Tibial artery (tissue), 4 donors: ENCODE data around the gene BCKDK.

ENCODE experiments used
- DNase-seq, 2 donors: peaks; one replicate each; pipeline ENCODE4 v3.0.0-alpha.2; 2019
- H3K27ac ChIP-seq, 2 donors: fragments of 200-600 bp; sonication (generic) in 1 of 2; 1 replicate in 1 of 2; 2 replicates in 1 of 2; pipeline ENCODE4 v1.5.1; 2018 to 2019; ENCODE audit warnings: mild to moderate bottlenecking in 1 of 2
- H3K27me3 ChIP-seq, 2 donors: fragments of 200-600 bp; sonication (generic) in 1 of 2; one replicate each; pipeline versions ENCODE4 v1.5.1 to v1.6.0; 2016 to 2019
- H3K36me3 ChIP-seq, 3 donors: fragments of 200-600 bp; sonication (generic) in 2 of 3; one replicate each; pipeline ENCODE4 v1.5.1; 2016 to 2019; ENCODE audit warnings: mild to moderate bottlenecking in 2 of 3
- H3K4me1 ChIP-seq, 4 donors: fragments of 200-600 bp; sonication (generic) in 2 of 4; 1 replicate in 3 of 4; 2 replicates in 1 of 4; pipeline ENCODE4 v1.5.1; 2016 to 2019
- H3K4me3 ChIP-seq, 2 donors: fragments of 200-600 bp; sonication (generic) in 1 of 2; 1 replicate in 1 of 2; 2 replicates in 1 of 2; pipeline ENCODE4 v1.5.1; 2018 to 2019; ENCODE audit warnings: mild to moderate bottlenecking in 2 of 2
- H3K9me3 ChIP-seq, 3 donors: fragments of 200-600 bp; sonication (generic) in 1 of 3; one replicate each; pipeline ENCODE4 v1.5.1; 2016 to 2019
- intact Hi-C: fragments of 100-400 bp; cut with DNase I; formaldehyde crosslinking; loops from one replicate; pipeline ENCODE4 v1.15.0; 2023; ENCODE audit warnings: low total_unique reads
- TF ChIP-seq, protein P1 (sequence below), 2 experiments: fragments of 200-600 bp in 1 of 2; fragments of 450-650 bp in 1 of 2; IDR thresholded peaks; one replicate each; pipeline ENCODE4 v1.5.1; 2017 to 2019; ENCODE audit warnings: antibody characterized with exemption in 2 of 2, mild to moderate bottlenecking in 1 of 2, moderate library complexity in 1 of 2

BCKDK gene

DNA sequence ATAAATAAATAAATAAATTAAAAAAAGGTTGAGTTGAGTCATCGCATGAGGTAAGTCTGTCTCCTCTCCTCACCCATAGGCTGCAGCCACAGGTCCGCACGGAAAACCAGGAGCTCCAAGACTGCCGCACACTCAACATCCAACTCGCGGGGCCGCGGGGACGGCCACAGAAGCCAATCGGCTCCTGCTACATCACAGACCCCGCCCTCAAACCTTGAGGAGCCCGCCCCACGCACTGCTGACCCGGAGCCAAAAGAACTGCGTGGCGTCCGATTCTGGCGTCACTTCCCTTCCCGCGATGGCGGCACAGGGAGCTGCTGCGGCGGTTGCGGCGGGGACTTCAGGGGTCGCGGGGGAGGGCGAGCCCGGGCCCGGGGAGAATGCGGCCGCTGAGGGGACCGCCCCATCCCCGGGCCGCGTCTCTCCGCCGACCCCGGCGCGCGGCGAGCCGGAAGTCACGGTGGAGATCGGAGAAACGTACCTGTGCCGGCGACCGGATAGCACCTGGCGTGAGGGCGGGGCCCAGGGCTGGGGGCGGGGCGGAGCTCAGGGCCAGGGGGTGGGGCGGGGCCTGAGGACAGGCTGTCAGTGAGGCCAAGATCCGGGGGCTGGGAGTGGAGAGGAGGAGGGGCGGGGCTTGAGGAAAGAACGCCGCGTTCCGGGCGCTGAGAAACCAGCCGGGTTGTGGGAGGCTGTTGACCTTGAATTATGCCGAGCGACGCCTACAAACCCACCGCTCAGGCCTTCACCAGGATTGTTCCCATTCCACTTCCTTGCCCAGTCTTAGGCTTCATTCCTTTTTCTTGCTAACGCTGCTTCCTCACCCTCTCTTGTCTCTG, 9.4 kb downstream of the BCKDK start, which contains the start of gene KAT8:
Gene KAT8 (plus strand): TSS at position 281 of the 839 bp plus-strand sequence. CDS start 18 bp downstream, at position 299.
- TF ChIP-seq, protein P1, sequence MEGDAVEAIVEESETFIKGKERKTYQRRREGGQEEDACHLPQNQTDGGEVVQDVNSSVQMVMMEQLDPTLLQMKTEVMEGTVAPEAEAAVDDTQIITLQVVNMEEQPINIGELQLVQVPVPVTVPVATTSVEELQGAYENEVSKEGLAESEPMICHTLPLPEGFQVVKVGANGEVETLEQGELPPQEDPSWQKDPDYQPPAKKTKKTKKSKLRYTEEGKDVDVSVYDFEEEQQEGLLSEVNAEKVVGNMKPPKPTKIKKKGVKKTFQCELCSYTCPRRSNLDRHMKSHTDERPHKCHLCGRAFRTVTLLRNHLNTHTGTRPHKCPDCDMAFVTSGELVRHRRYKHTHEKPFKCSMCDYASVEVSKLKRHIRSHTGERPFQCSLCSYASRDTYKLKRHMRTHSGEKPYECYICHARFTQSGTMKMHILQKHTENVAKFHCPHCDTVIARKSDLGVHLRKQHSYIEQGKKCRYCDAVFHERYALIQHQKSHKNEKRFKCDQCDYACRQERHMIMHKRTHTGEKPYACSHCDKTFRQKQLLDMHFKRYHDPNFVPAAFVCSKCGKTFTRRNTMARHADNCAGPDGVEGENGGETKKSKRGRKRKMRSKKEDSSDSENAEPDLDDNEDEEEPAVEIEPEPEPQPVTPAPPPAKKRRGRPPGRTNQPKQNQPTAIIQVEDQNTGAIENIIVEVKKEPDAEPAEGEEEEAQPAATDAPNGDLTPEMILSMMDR (IDR thresholded peaks at IDR 0.05): no peak
- intact Hi-C loops: no loop called here

GRCh38 chr16:31118223-31119155, 10.3 kb downstream of the BCKDK start:
- Histone ChIP-seq H3K27ac (peak overlapping the region; percentile 92 to 96), H3K27me3 (no peaks in the 10 kb centered on the region), H3K4me1 (peaks cover 0 to 23% (median 15%) of the 10 kb centered on the region in 4 donors), H3K36me3 (peaks cover 36 to 46% (median 36%) of the 10 kb centered on the region in 3 donors), H3K9me3 (no peaks in the 10 kb centered on the region), H3K4me3 (peak overlapping the region; percentile 75 to 84)
- DNase-seq: no peak
- intact Hi-C loops: no loop called here
- TF ChIP-seq, protein P1 (IDR thresholded peaks at IDR 0.05): no peak

More for the DNA sequence above, 9.4 kb downstream of the BCKDK start, which contains the start of gene KAT8:
- H3K27me3 ChIP-seq: no peaks in the 10 kb centered on the region
- peaks cover 27 to 43% (median 29%) of the 10 kb centered on the region in 3 donors for H3K36me3 ChIP-seq
- H3K27ac ChIP-seq: peak within 1 kb of the TSS; percentile 92 to 96
- peak within 1 kb of the TSS; percentile 75 to 84 for H3K4me3 ChIP-seq
- peak; percentile 98 to 99 for DNase-seq
- peaks cover 0 to 32% (median 15%) of the 10 kb centered on the region in 4 donors for H3K4me1 ChIP-seq
- H3K9me3 ChIP-seq: no peaks in the 10 kb centered on the region

DNA sequence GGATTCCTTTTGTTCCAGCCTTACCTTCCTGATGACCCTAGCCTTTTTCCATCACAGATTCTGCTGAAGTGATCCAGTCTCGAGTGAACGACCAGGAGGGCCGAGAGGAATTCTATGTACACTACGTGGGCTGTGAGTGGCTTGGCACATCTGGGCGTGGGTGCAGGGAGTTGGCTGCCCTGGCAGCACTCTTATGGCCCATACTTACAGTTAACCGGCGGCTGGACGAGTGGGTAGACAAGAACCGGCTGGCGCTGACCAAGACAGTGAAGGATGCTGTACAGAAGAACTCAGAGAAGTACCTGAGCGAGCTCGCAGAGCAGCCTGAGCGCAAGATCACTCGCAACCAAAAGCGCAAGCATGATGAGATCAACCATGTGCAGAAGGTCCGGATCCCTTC, 11.9 kb downstream of the BCKDK start:
- TF ChIP-seq, protein P1 (IDR thresholded peaks at IDR 0.05): no peak
- no peaks in the 10 kb centered on the region for H3K9me3 ChIP-seq
- peaks cover 36 to 60% (median 52%) of the 10 kb centered on the region in 3 donors for H3K36me3 ChIP-seq
- peaks cover 0 to 20% (median 15%) of the 10 kb centered on the region in 4 donors for H3K4me1 ChIP-seq
- intact Hi-C loops: no loop called here
- H3K27ac ChIP-seq: peak overlapping the region in 1 of 2 donors; percentile 96
- no peak overlapping the region for H3K4me3 ChIP-seq
- no peak for DNase-seq
- H3K27me3 ChIP-seq: no peaks in the 10 kb centered on the region

DNA sequence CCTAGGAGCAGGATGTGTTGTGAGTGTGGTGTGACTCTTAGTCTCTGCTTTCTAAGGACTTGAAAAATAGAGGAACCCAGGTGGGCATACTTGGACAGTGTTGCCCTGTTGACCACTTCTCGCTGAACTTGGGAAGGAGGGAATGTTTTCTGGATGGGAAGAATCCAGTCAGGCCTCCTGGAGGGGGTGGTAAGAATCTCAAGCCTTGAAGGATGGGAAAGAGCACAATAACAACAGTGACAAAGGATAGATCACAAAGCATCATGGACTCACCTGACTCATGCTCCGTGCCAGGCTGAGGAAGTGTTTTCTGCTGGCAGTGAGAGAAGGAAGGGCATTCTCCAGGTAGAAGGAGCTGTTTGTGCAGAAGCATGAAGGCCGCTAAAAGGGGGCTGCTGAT, 17.7 kb downstream of the BCKDK start:
- TF ChIP-seq, protein P1 (IDR thresholded peaks at IDR 0.05): no peak
- intact Hi-C loops: no loop called here
- H3K4me1 ChIP-seq: peaks cover 0 to 22% (median 0%) of the 10 kb centered on the region in 4 donors
- H3K36me3 ChIP-seq: peaks cover 65 to 94% (median 78%) of the 10 kb centered on the region in 3 donors
- H3K27me3 ChIP-seq: no peaks in the 10 kb centered on the region
- no peaks in the 10 kb centered on the region for H3K9me3 ChIP-seq
- H3K27ac ChIP-seq: no peak overlapping the region
- no peak for DNase-seq
- H3K4me3 ChIP-seq: no peak overlapping the region

GRCh38 chr16:31127182-31127581, 19.0 kb downstream of the BCKDK start:
- no peak for DNase-seq
- peaks cover 60 to 94% (median 75%) of the 10 kb centered on the region in 3 donors for H3K36me3 ChIP-seq
- TF ChIP-seq, protein P1 (IDR thresholded peaks at IDR 0.05): no peak
- no peaks in the 10 kb centered on the region for H3K9me3 ChIP-seq
- H3K27ac ChIP-seq: no peak overlapping the region
- intact Hi-C loops: no loop called here
- no peak overlapping the region for H3K4me3 ChIP-seq
- H3K27me3 ChIP-seq: no peaks in the 10 kb centered on the region
- H3K4me1 ChIP-seq: peaks cover 0 to 22% (median 0%) of the 10 kb centered on the region in 4 donors
